ENCODE results near the gene GMDS. TPM values are rescaled to one million over a fixed set of nuclear protein-coding genes. Genes with fewer than 3 reads are reported as not detected.

Gene GMDS
- total RNA-seq, 2 experiments from 2014 or later = 33.2 to 33.5 TPM

DNA sequence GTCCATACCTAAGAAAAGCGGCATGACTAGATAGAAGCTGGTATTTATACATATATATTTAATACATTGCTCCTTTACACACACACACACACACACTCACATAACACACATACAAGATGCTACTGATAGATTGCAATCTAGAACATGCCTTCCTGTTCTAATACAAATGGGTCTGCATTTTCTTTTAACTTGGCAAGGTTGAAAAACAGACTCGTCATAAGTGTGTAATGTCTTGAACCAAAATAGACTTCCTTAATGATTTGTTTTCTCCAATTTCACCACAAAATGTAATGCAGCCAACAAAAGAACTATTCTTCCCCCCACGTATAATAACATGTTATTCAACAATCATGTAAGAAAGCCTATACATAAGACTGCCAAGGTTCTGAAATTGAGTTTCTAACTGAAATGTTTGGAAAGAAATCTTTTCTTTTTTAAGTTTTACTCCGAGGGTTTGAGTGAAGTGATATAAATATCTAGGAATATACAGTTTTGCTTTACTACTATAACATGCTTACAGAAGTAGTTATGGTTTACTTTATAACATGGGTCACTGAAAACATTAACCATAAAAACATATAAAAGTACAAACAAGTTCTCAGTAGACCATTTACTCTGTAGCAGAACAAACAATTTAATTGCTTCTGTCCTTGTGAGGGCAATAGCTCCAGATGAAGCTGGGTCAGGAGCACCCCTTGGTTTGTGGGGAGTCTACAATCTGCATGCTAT is 428.2 kb downstream of the GMDS start:
- ChIA-PET POLR2A (no interaction called here), CTCF (no interaction called here)
- Mint-ChIP-seq H3K4me3 (no peak overlapping the region), H3K9me3 (ENCODE audit: low read depth) (no peaks in the 10 kb centered on the region), H3K36me3 (ENCODE audit: low read depth) (no peaks in the 10 kb centered on the region), H3K4me1 (no peaks in the 10 kb centered on the region), H3K27ac (no peak overlapping the region), H3K27me3 (no peaks in the 10 kb centered on the region)
- intact Hi-C loops (cut with DNase I, micrococcal nuclease) = no loop called here
- ATAC-seq (no peak), DNase-seq (no peak)

DNA sequence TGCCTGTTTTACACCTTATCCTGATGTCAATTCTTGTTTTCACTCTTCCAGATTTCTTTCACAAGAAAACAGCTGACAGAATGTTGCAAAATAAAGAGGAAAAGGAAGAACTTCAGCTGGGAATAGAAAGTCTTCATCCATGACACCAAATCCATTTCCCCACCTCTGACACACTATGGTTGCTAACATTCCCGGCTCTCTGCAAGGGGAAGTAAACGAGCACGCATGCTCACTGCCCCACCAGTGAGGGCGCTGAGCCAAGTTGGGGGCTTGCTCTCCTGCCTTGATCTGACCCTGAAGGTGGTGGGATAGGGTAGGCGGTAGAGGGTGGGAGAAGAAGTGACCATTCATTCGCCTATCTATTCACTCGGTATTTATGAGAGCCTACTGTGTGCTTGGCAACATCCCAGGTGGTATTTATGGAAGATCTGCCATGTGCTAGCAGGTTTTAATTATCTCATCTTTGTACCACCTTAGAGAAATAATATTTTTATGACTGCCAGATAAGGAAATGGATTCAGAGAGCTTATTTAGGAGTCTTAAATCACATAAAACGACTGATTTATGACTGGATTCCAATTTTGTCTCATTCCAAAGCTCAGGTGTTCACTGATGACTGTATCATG is 429.5 kb downstream of the GMDS start:
- Mint-ChIP-seq H3K4me1 (no peaks in the 10 kb centered on the region), H3K4me3 (no peak overlapping the region), H3K36me3 (ENCODE audit: low read depth) (no peaks in the 10 kb centered on the region), H3K27ac (no peak overlapping the region), H3K27me3 (no peaks in the 10 kb centered on the region), H3K9me3 (ENCODE audit: low read depth) (no peaks in the 10 kb centered on the region)
- intact Hi-C loops (cut with DNase I, micrococcal nuclease) = no loop called here
- DNase-seq (no peak), ATAC-seq (no peak)
- POLR2A ChIA-PET = no interaction called here
- CTCF ChIA-PET = no interaction called here

DNA sequence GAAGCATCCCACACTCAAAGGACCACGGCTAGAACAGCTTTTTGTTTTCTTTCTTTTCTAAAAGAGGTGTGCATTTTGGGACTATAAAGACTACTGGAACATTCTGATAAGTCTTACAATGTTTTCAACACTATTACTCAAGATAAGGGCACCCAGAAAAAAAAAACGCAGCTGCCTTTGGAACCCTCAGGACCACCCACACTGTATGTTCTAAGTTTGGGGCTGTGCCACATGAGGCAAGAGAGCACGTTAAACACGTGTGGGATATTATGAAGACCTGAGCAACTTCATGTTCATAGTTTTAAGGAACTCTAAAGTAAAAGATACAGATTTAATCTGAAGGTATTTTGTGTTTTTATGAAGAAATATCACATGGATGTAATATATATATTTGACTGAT is 431.1 kb downstream of the GMDS start:
- no peaks in the 10 kb centered on the region for H3K4me1 Mint-ChIP-seq
- no peaks in the 10 kb centered on the region for H3K36me3 Mint-ChIP-seq (ENCODE audit: low read depth)
- H3K9me3 Mint-ChIP-seq (ENCODE audit: low read depth) = no peaks in the 10 kb centered on the region
- H3K27ac Mint-ChIP-seq = no peak overlapping the region
- H3K27me3 Mint-ChIP-seq = no peaks in the 10 kb centered on the region
- ChIA-PET POLR2A (no interaction called here), CTCF (no interaction called here)
- no peak for ATAC-seq
- DNase-seq = no peak
- no peak overlapping the region for H3K4me3 Mint-ChIP-seq
- intact Hi-C loops (cut with DNase I, micrococcal nuclease) = no loop called here

DNA sequence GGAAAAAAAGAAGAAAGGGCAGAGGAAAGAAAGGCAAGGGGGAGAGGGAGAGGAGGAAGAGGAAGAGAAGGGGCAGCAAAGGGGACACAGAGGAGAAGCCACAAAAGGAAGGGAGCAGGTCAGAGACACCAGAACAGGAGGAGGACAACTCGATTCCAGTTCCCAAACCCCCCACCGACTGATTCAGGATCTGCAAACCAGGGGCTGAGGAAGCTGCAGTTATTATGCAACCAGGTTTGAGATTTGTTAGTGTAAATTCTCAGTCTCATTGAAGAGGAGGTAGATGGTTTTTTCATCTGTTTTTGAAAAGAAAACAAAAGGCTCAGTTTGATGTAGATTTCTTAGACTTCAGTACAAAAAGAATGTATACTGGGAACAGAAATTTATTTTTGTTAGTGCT is 432.9 kb downstream of the GMDS start:
- POLR2A ChIA-PET = no interaction called here
- H3K4me1 Mint-ChIP-seq = no peaks in the 10 kb centered on the region

DNA sequence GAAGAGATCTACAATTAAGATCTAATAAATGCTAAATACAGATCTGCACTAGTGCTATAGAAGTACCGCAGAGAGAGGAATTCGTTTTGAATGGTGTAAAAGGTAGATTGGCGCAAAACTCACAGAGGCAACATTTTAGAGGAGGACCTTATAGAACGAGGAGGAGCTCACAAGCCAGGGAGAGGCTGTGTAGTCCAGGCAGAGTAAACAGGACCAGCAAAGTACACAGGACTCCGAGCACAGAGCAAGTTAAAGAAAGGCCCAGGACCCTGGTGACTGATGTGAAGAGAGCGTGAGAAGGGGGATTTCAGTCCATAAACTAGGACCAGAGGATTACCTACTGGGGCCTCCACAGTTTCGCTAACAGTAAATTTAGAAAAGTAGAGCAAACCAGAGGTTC is 433.4 kb downstream of the GMDS start:
- Mint-ChIP-seq H3K4me1 (no peaks in the 10 kb centered on the region), H3K27ac (no peak overlapping the region), H3K36me3 (ENCODE audit: low read depth) (no peaks in the 10 kb centered on the region), H3K9me3 (ENCODE audit: low read depth) (no peaks in the 10 kb centered on the region), H3K4me3 (no peak overlapping the region), H3K27me3 (no peaks in the 10 kb centered on the region)
- POLR2A ChIA-PET = no interaction called here
- intact Hi-C loops (cut with DNase I, micrococcal nuclease) = no loop called here
- CTCF ChIA-PET = interaction anchor here (0.5 kb wide), 1 partner anchor 721 kb away, joined by 3 read pairs; no protein-coding TSS in a partner anchor
- DNase-seq (no peak), ATAC-seq (no peak)

More for the DNA sequence above, 432.9 kb downstream of the GMDS start:
- Mint-ChIP-seq H3K27ac (no peak overlapping the region), H3K27me3 (no peaks in the 10 kb centered on the region), H3K9me3 (ENCODE audit: low read depth) (no peaks in the 10 kb centered on the region), H3K4me3 (no peak overlapping the region), H3K36me3 (ENCODE audit: low read depth) (no peaks in the 10 kb centered on the region)
- intact Hi-C loops (cut with DNase I, micrococcal nuclease) = no loop called here
- ATAC-seq (no peak), DNase-seq (no peak)
- CTCF ChIA-PET = interaction anchor here (0.5 kb wide), 1 partner anchor 721 kb away, joined by 3 read pairs; no protein-coding TSS in a partner anchor

DNA sequence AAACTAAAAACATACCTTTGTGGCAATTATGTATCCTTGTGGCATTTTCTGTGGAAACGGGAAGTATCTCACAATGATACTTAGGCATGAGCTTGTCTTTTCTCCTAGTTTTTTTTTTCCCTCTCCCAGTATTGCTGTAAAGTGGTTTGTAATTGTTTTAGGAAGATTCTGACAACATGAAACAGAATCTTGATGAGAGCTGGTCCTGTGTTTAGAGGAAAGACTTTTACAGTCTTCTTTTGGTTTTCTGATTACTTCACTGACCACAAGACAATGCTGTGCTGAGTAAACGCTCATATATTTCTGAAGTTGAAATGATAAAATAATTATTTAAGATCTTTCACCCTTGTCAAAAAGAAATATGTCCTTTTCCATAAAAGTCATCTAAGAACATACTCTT is 434.5 kb downstream of the GMDS start:
- ATAC-seq (no peak), DNase-seq (no peak)
- POLR2A ChIA-PET = no interaction called here
- CTCF ChIA-PET = no interaction called here
- intact Hi-C loops (cut with DNase I, micrococcal nuclease) = no loop called here
- Mint-ChIP-seq H3K27ac (no peak overlapping the region), H3K36me3 (ENCODE audit: low read depth) (no peaks in the 10 kb centered on the region), H3K9me3 (ENCODE audit: low read depth) (no peaks in the 10 kb centered on the region), H3K4me3 (no peak overlapping the region), H3K27me3 (no peaks in the 10 kb centered on the region), H3K4me1 (no peaks in the 10 kb centered on the region)

DNA sequence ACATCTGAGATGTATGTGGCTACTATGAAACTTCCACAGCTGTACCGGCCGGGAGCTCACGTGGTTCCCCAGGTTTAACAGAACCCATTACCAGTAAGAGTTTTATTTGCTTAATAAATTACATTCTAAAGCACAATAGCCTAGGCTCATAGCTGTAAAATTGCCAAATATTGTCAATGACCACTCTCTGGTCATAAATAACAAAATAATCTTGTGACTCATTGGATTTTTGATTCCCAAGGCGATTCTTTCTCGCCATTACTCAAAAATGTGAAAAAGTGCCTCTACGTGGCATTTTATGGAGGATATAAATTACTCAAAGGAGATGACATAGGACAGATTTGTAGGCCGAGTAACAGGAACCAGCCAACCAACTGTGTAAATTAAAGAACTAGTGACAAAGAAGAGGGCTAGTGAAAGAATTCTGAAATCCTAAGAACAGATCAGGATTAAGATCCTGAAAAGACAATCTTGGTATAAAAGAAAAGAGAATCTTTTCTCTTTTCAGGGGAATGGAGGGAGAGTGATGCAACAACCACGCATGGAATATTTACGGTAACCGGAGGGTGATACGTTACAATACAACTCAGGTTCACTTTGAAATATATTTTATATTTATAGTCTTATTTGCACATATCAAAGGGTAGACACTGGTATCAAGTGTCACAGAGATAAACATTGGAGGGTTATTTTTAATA is 436.0 kb downstream of the GMDS start:
- ChIA-PET CTCF (no interaction called here), POLR2A (no interaction called here)

DNA sequence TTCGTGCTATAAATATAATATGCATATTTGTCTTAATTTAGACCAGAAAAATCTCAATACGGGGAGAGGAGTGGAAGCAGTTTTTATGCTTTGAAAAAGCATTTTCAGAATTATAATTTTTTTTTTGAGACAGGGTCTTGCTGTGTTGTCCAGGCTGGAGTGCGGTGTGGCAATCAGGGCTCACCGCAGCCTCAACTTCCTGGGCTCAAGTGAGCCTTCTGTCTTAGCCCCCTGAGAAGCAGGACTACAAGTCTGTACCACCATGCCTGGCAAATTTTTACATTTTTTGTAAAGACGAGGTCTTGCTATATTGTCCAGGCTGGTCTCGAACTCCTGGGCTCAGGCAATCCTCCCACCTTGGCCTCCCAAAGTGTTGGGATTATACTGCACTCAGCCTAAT is 438.5 kb downstream of the GMDS start:
- H3K4me3 Mint-ChIP-seq = no peak overlapping the region
- H3K4me1 Mint-ChIP-seq = no peaks in the 10 kb centered on the region
- POLR2A ChIA-PET = no interaction called here
- H3K27me3 Mint-ChIP-seq = no peaks in the 10 kb centered on the region
- H3K36me3 Mint-ChIP-seq (ENCODE audit: low read depth) = no peaks in the 10 kb centered on the region
- intact Hi-C loops (cut with DNase I, micrococcal nuclease) = no loop called here
- ATAC-seq (no peak), DNase-seq (no peak)
- CTCF ChIA-PET = no interaction called here
- no peak overlapping the region for H3K27ac Mint-ChIP-seq
- no peaks in the 10 kb centered on the region for H3K9me3 Mint-ChIP-seq (ENCODE audit: low read depth)

More for the DNA sequence above, 436.0 kb downstream of the GMDS start:
- intact Hi-C loops (cut with DNase I, micrococcal nuclease) = no loop called here
- no peaks in the 10 kb centered on the region for H3K4me1 Mint-ChIP-seq
- no peaks in the 10 kb centered on the region for H3K9me3 Mint-ChIP-seq (ENCODE audit: low read depth)
- no peaks in the 10 kb centered on the region for H3K36me3 Mint-ChIP-seq (ENCODE audit: low read depth)
- DNase-seq (no peak), ATAC-seq (no peak)
- H3K27ac Mint-ChIP-seq = no peak overlapping the region
- H3K27me3 Mint-ChIP-seq = no peaks in the 10 kb centered on the region
- H3K4me3 Mint-ChIP-seq = no peak overlapping the region

DNA sequence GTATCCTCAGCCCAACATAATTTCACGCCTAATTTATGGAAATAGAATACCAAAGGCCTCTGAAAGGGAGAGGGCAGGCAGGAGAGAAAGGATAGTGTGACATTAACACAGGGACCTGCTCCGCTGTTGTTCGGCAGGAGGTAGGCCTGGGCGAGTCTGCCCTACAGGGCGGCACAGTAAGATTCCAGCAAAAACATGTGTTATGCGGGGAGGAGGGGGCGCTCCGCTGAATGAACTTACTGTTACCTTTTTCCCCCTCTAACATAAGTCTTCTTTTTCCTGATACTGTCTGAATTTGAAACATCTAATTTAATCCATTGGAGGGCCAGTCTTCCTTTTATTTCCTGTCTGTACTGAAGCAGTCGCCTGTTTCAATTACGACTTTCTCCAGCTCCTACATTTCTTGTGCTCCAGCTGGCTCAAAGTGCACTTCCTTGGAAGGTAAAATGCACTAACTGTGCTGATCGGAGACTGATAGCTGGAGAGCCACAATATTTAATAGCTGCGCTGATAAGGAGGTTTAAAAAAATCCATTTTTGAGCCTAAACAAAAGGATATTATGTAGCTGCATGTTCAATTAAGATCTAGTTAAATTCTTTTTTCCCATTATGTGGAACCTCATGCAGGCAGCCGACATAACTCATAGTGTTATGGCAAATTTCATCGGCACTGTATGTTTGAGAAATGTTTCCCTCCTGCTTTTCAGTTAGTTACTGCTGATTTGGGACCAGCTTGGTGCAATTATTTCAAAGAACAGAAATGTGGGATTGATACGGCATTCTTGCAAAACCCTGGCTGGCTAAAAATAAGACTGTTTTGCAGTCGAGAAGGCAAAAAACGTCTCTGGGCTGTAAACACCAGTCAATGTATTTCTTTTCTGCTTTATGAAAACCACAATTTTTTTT is 442.7 kb downstream of the GMDS start:
- POLR2A ChIA-PET = no interaction called here
- no peaks in the 10 kb centered on the region for H3K9me3 Mint-ChIP-seq (ENCODE audit: low read depth)
- no peaks in the 10 kb centered on the region for H3K27me3 Mint-ChIP-seq

DNA sequence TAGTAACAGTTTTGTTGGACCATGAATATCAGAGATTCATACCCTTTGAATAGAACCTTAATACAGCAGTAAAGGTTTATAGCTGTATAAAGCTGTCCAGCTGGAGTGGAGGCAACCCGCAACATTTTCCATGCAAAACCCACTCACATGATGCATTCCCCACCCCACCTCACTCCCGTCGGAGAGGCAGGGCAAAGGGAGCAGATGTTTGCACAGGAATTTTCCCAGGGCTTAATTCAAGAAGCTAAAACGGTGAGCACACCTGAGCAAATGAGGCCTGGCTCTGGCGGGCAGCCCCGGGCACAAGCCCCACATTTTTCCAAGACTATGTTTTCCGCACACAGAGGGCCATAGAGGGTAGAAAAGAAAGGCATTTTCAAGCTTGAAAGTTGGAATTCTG is 444.0 kb downstream of the GMDS start:
- no peaks in the 10 kb centered on the region for H3K36me3 Mint-ChIP-seq (ENCODE audit: low read depth)
- H3K27me3 Mint-ChIP-seq = no peaks in the 10 kb centered on the region
- peaks cover 10% of the 10 kb centered on the region for H3K4me1 Mint-ChIP-seq
- no peak overlapping the region for H3K27ac Mint-ChIP-seq
- no peak overlapping the region for H3K4me3 Mint-ChIP-seq
- ChIA-PET POLR2A (no interaction called here), CTCF (no interaction called here)
- ATAC-seq (no peak), DNase-seq (no peak)
- H3K9me3 Mint-ChIP-seq (ENCODE audit: low read depth) = no peaks in the 10 kb centered on the region
- intact Hi-C loops (cut with DNase I, micrococcal nuclease) = no loop called here

More for the DNA sequence above, 442.7 kb downstream of the GMDS start:
- no peak overlapping the region for H3K4me3 Mint-ChIP-seq
- H3K4me1 Mint-ChIP-seq = peaks cover 3% of the 10 kb centered on the region
- H3K36me3 Mint-ChIP-seq (ENCODE audit: low read depth) = no peaks in the 10 kb centered on the region
- CTCF ChIA-PET = no interaction called here
- H3K27ac Mint-ChIP-seq = no peak overlapping the region
- ATAC-seq (no peak), DNase-seq (no peak)
- intact Hi-C loops (cut with DNase I, micrococcal nuclease) = no loop called here

DNA sequence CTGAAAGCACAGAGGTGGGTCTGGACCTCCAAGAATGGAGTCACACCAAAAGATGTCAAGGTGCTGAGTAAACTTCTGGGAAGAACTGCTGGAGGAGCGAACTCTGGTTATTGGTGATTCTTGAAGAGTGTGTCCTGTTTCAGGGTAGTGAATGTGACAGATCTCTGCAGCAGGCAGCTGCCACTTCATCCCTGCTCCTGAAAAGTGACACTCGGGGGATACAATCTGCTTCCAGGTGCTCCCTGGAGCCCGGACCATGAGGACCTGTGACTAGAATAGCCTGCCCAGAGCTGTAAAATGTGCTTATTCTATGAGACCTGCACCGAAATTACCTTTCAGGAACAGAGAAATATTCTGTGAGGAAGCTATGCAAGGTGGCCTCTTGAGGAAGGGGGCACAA is 444.6 kb downstream of the GMDS start:
- no peak for DNase-seq
- Mint-ChIP-seq H3K27me3 (no peaks in the 10 kb centered on the region), H3K4me1 (peaks cover 10% of the 10 kb centered on the region), H3K4me3 (no peak overlapping the region), H3K9me3 (ENCODE audit: low read depth) (no peaks in the 10 kb centered on the region), H3K27ac (no peak overlapping the region), H3K36me3 (ENCODE audit: low read depth) (no peaks in the 10 kb centered on the region)
- CTCF ChIA-PET = interaction anchor here (1.5 kb wide), 1 partner anchor 23 kb away, joined by 3 read pairs; no protein-coding TSS in a partner anchor
- ATAC-seq = no peak
- POLR2A ChIA-PET = no interaction called here
- intact Hi-C loops (cut with DNase I, micrococcal nuclease) = no loop called here
